ENCODE measurements around the gene ANKRD65. TPM values are rescaled to one million over a fixed set of nuclear protein-coding genes. Genes with fewer than 3 reads are reported as not detected.
A peak's percentile ranks its signal among the peaks of the same experiment; 100 is the strongest.

ANKRD65 gene
- total RNA-seq, 2 donors from 2014 or later, result 33.7 to 34.9 TPM

DNA sequence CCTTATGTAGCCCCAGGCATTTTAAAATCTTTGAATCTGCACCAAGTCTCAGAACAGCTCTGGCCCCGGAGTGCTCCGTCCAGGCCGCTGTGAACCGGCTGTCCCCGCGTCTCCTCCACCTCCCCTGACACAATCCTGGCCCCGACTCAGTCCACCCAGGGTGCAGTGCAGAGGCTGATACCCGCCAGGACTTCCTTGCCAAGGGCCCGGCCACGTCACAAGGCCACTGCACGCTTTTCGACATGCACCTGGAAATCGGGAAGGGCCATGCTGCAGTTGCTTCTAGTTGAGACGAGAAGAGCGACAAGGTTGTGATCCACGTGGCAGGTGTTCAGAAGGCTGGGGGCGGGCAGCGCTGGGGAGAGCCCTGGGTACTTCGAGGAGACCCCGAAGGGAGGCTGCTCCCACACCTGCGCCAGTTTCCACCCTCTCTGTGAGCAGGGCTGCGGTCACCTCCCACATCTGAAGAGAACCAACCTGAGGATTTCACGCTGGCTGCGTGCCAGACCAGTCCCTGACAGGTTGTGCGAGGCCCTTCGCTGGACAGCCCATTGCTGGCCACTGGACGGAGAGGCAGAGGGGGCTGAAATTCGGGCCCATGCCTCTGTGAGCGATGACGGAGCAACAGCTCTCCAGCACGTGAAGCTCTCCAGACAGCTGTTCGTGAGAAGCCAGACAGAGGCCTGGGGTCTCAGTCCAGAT, 21.1 kb upstream of the ANKRD65 start:
- no peaks in the 10 kb centered on the region for H3K9me3 ChIP-seq
- 77% methylated on average over 32 of the region's 32 CpGs for WGBS
- no peaks in the 10 kb centered on the region for H3K36me3 ChIP-seq
- no peak overlapping the region for H3K27ac ChIP-seq
- DNase-seq (ENCODE audit: low spot score), result peak; percentile 4
- TF ChIP-seq POLR2AphosphoS5 (IDR thresholded peaks at IDR 0.05), result no peak
- TF ChIP-seq, protein P1, sequence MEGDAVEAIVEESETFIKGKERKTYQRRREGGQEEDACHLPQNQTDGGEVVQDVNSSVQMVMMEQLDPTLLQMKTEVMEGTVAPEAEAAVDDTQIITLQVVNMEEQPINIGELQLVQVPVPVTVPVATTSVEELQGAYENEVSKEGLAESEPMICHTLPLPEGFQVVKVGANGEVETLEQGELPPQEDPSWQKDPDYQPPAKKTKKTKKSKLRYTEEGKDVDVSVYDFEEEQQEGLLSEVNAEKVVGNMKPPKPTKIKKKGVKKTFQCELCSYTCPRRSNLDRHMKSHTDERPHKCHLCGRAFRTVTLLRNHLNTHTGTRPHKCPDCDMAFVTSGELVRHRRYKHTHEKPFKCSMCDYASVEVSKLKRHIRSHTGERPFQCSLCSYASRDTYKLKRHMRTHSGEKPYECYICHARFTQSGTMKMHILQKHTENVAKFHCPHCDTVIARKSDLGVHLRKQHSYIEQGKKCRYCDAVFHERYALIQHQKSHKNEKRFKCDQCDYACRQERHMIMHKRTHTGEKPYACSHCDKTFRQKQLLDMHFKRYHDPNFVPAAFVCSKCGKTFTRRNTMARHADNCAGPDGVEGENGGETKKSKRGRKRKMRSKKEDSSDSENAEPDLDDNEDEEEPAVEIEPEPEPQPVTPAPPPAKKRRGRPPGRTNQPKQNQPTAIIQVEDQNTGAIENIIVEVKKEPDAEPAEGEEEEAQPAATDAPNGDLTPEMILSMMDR (IDR thresholded peaks at IDR 0.05), result no peak
- no peak for TF ChIP-seq POLR2A (IDR thresholded peaks at IDR 0.05)
- no peak overlapping the region for H3K4me3 ChIP-seq
- H3K4me1 ChIP-seq (replicated peaks), result peaks cover 7% of the 10 kb centered on the region
- H3K27me3 ChIP-seq (replicated peaks; ENCODE audit: insufficient read depth), result no peaks in the 10 kb centered on the region
- intact Hi-C loops (cut with DNase I), result loop anchor here (5.0 kb wide), 1 partner anchor 35 kb away; the partner anchor contains the start of gene MRPL20

DNA sequence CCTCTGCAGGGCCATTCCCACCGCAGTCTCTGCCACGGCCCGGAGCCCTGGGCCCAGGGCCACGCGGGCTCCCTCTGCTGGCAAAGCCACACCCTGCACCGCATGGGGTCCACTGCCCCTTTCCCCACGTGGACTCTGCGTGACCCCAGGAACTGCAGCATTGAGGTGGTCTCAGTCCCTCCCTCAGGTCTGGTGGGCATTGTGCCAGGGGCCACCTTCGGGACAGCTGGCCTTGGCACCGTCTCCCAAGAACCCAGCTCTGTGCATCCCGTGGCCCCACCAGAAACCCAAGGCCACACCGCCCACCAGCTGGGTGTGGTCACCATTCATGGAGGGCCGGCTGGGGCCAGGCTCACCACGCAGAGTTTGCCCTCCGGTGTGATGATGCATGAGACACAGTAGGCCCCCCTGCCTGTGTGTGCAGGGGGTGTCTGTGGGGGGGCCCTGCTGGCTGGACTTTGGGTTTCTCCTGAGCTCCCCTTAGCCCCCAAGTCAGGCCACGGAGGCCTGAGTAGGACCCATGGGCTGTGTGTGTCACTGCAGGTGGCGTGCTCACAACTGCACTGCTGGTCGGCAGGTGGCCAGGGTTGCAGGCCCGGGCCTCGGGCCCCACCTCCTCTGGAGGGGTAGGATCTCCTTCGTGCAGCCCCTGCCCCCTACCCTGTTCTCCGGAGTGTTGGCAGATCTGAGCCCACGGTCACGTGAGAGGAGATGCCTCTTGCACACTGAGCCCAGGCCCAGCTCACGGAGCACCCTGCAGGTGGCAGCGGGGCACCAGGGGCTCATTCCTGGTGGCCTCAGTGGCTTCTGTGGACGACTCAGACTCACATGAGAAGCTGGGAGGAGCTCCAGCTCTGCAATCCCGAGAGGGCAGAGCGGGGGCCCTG, 20.2 kb upstream of the ANKRD65 start:
- H3K9me3 ChIP-seq, result no peaks in the 10 kb centered on the region
- no peak overlapping the region for H3K4me3 ChIP-seq
- peaks cover 13% of the 10 kb centered on the region for H3K4me1 ChIP-seq (replicated peaks)
- TF ChIP-seq POLR2AphosphoS5 (IDR thresholded peaks at IDR 0.05) (no peak), POLR2A (IDR thresholded peaks at IDR 0.05) (no peak)
- TF ChIP-seq, protein P1 (IDR thresholded peaks at IDR 0.05), result peak; percentile 74 to 91 (median 88)
- no peaks in the 10 kb centered on the region for H3K27me3 ChIP-seq (replicated peaks; ENCODE audit: insufficient read depth)
- WGBS, result 28% methylated on average over 26 of the region's 29 CpGs
- no peaks in the 10 kb centered on the region for H3K36me3 ChIP-seq
- H3K27ac ChIP-seq, result peak overlapping the region in 1 of 2 donors; percentile 0
- intact Hi-C loops (cut with DNase I), result loop anchor here (5.0 kb wide), 1 partner anchor 34 kb away; the partner anchor contains the start of gene MRPL20
- no peak for DNase-seq (ENCODE audit: low spot score)

DNA sequence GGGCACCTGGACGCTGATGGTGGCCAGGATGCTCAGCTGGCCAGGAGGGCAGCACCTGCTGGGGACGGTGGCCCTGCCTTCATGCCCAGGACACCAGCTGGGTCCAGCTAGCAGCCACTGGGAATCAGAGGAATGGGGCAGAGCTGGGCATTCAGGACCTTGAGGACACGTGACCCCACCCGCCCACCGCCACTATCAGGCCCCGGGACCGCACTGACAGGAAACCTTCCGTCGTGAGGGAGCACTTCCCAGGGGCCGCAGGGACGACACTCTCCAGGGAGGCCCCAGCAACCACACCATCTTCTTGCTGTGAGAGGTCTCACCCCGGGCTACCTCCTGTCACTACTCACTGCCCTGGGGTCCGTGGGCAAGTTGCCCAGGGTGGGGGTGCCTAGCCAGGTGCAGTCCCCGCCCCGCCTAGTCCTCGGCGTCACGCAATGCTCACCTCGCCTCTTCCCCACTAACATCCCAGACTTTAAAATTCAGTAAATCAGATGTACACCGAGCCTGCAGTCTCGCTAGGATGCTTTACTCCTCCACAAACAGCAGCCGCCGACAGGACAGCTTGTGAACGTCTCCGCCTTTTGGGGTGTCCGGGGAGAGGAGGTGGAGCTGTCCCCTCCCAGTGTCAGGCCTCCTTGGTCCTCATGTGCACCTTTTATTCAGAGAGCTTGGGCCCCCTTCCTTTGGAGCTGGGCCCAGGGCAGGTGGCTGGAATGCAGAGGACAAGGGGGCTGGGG, 19.4 kb upstream of the ANKRD65 start:
- WGBS, result 77% methylated on average over 25 of the region's 26 CpGs
- no peaks in the 10 kb centered on the region for H3K36me3 ChIP-seq
- DNase-seq (ENCODE audit: low spot score), result no peak
- peak overlapping the region in 1 of 2 donors; percentile 0 for H3K27ac ChIP-seq
- no peaks in the 10 kb centered on the region for H3K9me3 ChIP-seq
- H3K27me3 ChIP-seq (replicated peaks; ENCODE audit: insufficient read depth), result no peaks in the 10 kb centered on the region
- no peak overlapping the region for H3K4me3 ChIP-seq
- peaks cover 13% of the 10 kb centered on the region for H3K4me1 ChIP-seq (replicated peaks)
- intact Hi-C loops (cut with DNase I), result loop anchor here (5.0 kb wide), 1 partner anchor 33 kb away; the partner anchor contains the start of gene MRPL20
- TF ChIP-seq POLR2AphosphoS5 (IDR thresholded peaks at IDR 0.05) (no peak), POLR2A (IDR thresholded peaks at IDR 0.05) (no peak)
- TF ChIP-seq, protein P1 (IDR thresholded peaks at IDR 0.05), result no peak

DNA sequence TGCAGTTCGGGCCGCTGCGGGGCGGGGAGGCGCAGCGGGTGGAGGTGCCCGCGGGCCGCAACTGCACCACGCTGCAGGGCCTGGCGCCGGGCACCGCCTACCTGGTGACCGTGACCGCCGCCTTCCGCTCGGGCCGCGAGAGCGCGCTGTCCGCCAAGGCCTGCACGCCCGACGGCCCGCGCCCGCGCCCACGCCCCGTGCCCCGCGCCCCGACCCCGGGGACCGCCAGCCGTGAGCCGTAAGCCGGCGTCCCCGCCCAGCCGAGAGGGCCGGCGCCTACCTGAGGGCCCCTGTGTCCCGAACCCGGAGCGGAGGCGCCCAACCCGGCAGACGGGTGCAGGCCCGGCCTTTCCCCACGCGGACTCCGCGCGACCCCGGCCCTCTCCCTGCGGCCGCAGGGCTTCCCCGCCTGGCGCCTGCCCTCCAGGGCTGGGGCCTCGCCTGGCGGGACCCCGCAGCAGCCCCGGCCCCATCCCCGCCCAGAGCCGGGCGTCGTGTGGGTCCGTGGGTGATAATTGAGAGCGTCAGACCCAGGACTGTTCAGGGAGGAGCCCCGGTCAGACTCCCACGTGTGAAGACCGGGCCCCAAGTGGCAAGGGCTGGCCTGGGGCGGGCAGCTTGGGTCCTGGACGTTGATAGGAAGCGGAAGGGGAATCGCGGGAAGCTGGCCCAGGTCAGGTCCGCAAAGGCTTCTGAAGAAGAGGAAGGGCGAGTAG, 18.6 kb upstream of the ANKRD65 start:
- no peaks in the 10 kb centered on the region for H3K9me3 ChIP-seq
- no peaks in the 10 kb centered on the region for H3K27me3 ChIP-seq (replicated peaks; ENCODE audit: insufficient read depth)
- WGBS, result 85% methylated on average over 56 of the region's 82 CpGs
- H3K4me1 ChIP-seq (replicated peaks), result peaks cover 19% of the 10 kb centered on the region
- H3K4me3 ChIP-seq, result no peak overlapping the region
- no peaks in the 10 kb centered on the region for H3K36me3 ChIP-seq
- intact Hi-C loops (cut with DNase I), result loop anchor here (5.0 kb wide), 1 partner anchor 32 kb away; the partner anchor contains the start of gene MRPL20
- TF ChIP-seq, protein P1 (IDR thresholded peaks at IDR 0.05), result no peak
- TF ChIP-seq POLR2AphosphoS5 (IDR thresholded peaks at IDR 0.05) (no peak), POLR2A (IDR thresholded peaks at IDR 0.05) (no peak)
- DNase-seq (ENCODE audit: low spot score), result no peak
- no peak overlapping the region for H3K27ac ChIP-seq
